GM23248 (cell line): Measurements from ENCODE around the gene ETS1.

Experiments
- EZH2 ChIP-seq: fragments of 200-600 bp; sonication (generic); IDR thresholded peaks from 2 replicates; pipeline ENCODE4 v1.6.1; 2018; ENCODE audit warnings: antibody characterized with exemption, mild to moderate bottlenecking; ENCODE audit not compliant: insufficient read depth, poor library complexity, severe bottlenecking
- EZH2phosphoT487 ChIP-seq: fragments of 200-600 bp; sonication (generic); IDR thresholded peaks from 2 replicates; pipeline ENCODE4 v1.6.1; 2018; ENCODE audit warnings: antibody characterized with exemption, moderate library complexity, mild to moderate bottlenecking, low read depth; ENCODE audit not compliant: insufficient read depth

GRCh38 chr11:128594226-128594625, 6.9 kb upstream of the ETS1 start:
- no peak for TF ChIP-seq EZH2phosphoT487
- TF ChIP-seq EZH2, result no peak
